CD14-positive monocyte (primary cell): Measurements from ENCODE around the gene SLC8A2. TPM values are rescaled to one million over a fixed set of nuclear protein-coding genes. Genes with fewer than 3 reads are reported as not detected.

Experiments
- DNase-seq, 3 donors: peaks; one replicate each; pipeline ENCODE4 v3.0.0-alpha.2; 2011 to 2022
- H2AFZ ChIP-seq: 2 replicates; pipeline ENCODE4 v1.6.0; 2012; ENCODE audit warnings: mild to moderate bottlenecking, low read depth, low read length, inconsistent platforms; ENCODE audit not compliant: insufficient read depth, poor library complexity, severe bottlenecking
- H3K27ac ChIP-seq, 2 donors: 1 replicate in 1 of 2; 2 replicates in 1 of 2; pipeline ENCODE4 v1.5.1; 2012 to 2013; ENCODE audit warnings: low read length in 2 of 2, control low read depth in 1 of 2, inconsistent platforms in 1 of 2, low read depth in 1 of 2, mild to moderate bottlenecking in 1 of 2
- H3K27me3 ChIP-seq, 2 donors: one replicate each; pipeline versions ENCODE4 v1.6.0 to v1.6.1; 2011 to 2013; ENCODE audit warnings: low read length in 2 of 2; ENCODE audit not compliant: control insufficient read depth in 2 of 2, insufficient read depth in 2 of 2
- H3K36me3 ChIP-seq, 2 donors: replicated peaks in 1 of 2; 1 replicate in 1 of 2; 2 replicates in 1 of 2; pipeline versions ENCODE4 v1.5.1 to v1.6.1; 2012 to 2013; ENCODE audit warnings: low read length in 2 of 2, control low read depth in 1 of 2, inconsistent platforms in 1 of 2, mild to moderate bottlenecking in 1 of 2; ENCODE audit not compliant: insufficient read depth in 2 of 2, control insufficient read depth in 1 of 2
- H3K4me1 ChIP-seq, 2 donors: 1 replicate in 1 of 2; 2 replicates in 1 of 2; pipeline versions ENCODE4 v1.5.1 to v1.6.1; 2012 to 2013; ENCODE audit warnings: low read length in 2 of 2, control low read depth in 1 of 2, inconsistent platforms in 1 of 2, mild to moderate bottlenecking in 1 of 2, moderate library complexity in 1 of 2; ENCODE audit not compliant: insufficient read depth in 2 of 2, control insufficient read depth in 1 of 2
- H3K4me2 ChIP-seq: replicated peaks from 2 replicates; pipeline ENCODE3; 2012; ENCODE audit warnings: low read length, moderate library complexity, mild to moderate bottlenecking; ENCODE audit not compliant: poor library complexity, severe bottlenecking; ENCODE audit errors: extremely low read depth
- H3K4me3 ChIP-seq, 3 experiments: fragments of 200-600 bp in 1 of 3; sonication (generic) in 1 of 3; replicated peaks in 1 of 3; 1 replicate in 2 of 3; 2 replicates in 1 of 3; pipeline ENCODE4 v1.5.1; 2011 to 2013; ENCODE audit warnings: low read length in 3 of 3, mild to moderate bottlenecking in 3 of 3, control low read depth in 2 of 3, low read depth in 2 of 3, inconsistent platforms in 1 of 3, moderate library complexity in 1 of 3
- H3K79me2 ChIP-seq: 2 replicates; pipeline ENCODE4 v1.6.0; 2012; ENCODE audit warnings: mild to moderate bottlenecking, control low read depth, inconsistent platforms, low read length, moderate library complexity; ENCODE audit not compliant: insufficient read depth
- H3K9ac ChIP-seq: 2 replicates; pipeline ENCODE4 v1.6.0; 2017; ENCODE audit warnings: low read length, mild to moderate bottlenecking; ENCODE audit not compliant: insufficient read depth, poor library complexity, severe bottlenecking
- H3K9me3 ChIP-seq, 2 donors: replicated peaks in 1 of 2; 1 replicate in 1 of 2; 2 replicates in 1 of 2; pipeline versions ENCODE4 v1.5.1 to v1.6.1; 2012 to 2013; ENCODE audit warnings: low read length in 2 of 2, control low read depth in 1 of 2; ENCODE audit not compliant: control insufficient read depth in 1 of 2, insufficient read depth in 1 of 2
- H4K20me1 ChIP-seq: 2 replicates; pipeline ENCODE4 v1.6.0; 2012; ENCODE audit warnings: mild to moderate bottlenecking, low read length, control low read depth, moderate library complexity; ENCODE audit not compliant: insufficient read depth
- H3K27ac Mint-ChIP-seq, 7 donors: one replicate each; pipeline ENCODE4 v1.8.0; 2020; ENCODE audit warnings: mild to moderate bottlenecking in 7 of 7, mixed read lengths in 7 of 7, moderate library complexity in 6 of 7, inconsistent platforms in 2 of 7
- H3K27me3 Mint-ChIP-seq, 3 donors: one replicate each; pipeline ENCODE4 v1.8.0; 2021 to 2022; ENCODE audit warnings: low read depth in 3 of 3, mild to moderate bottlenecking in 3 of 3, mixed read lengths in 3 of 3, moderate library complexity in 3 of 3, inconsistent platforms in 1 of 3
- H3K36me3 Mint-ChIP-seq, 2 donors: one replicate each; pipeline ENCODE4 v1.8.0; 2020; ENCODE audit warnings: mixed read lengths in 2 of 2, inconsistent platforms in 1 of 2, mild to moderate bottlenecking in 1 of 2
- H3K4me1 Mint-ChIP-seq: one replicate; pipeline ENCODE4 v1.8.0; 2020; ENCODE audit warnings: mild to moderate bottlenecking, mixed read lengths
- H3K4me3 Mint-ChIP-seq, 2 donors: one replicate each; pipeline ENCODE4 v1.8.0; 2020; ENCODE audit warnings: mild to moderate bottlenecking in 2 of 2, mixed read lengths in 2 of 2, moderate library complexity in 1 of 2
- H3K9me3 Mint-ChIP-seq, 7 donors: one replicate each; pipeline ENCODE4 v1.8.0; 2020 to 2022; ENCODE audit warnings: mixed read lengths in 7 of 7, mild to moderate bottlenecking in 6 of 7, moderate library complexity in 6 of 7, inconsistent platforms in 2 of 7
- WGBS: methylation state at CpG from one replicate; pipeline ENCODE4 v1.1.5; 2013; ENCODE audit warnings: missing lambda C conversion rate; ENCODE audit not compliant: insufficient coverage; 5-methylcytosine and 5-hydroxymethylcytosine counted together
- intact Hi-C, 2 donors: fragments of 100-400 bp; cut with micrococcal nuclease; formaldehyde crosslinking; loops; one replicate each; pipeline versions ENCODE4 v1.15.0 to v1.15.1; 2023
- polyA plus RNA-seq, 3 donors: library from polyadenylated mRNA; depleted of rRNA in 1 of 3; unstranded in 2 of 3; stranded (reverse) in 1 of 3; fragments of 300-500 nt in 2 of 3; fragments of >200 nt in 1 of 3; fragmentation: Illumina TruSeq in 2 of 3; gene quantifications; 1 replicate in 2 of 3; 2 replicates in 1 of 3; pipeline ENCODE4 v1.2.3, GENCODE V29; 2012 to 2021
- TF ChIP-seq, protein P1 (sequence below): fragments of 200-600 bp; IDR thresholded peaks from one replicate; pipeline ENCODE4 v1.8.0; 2022; ENCODE audit warnings: antibody characterized with exemption, mild to moderate bottlenecking

Gene SLC8A2
- polyA plus RNA-seq, 3 donors = not detected

DNA sequence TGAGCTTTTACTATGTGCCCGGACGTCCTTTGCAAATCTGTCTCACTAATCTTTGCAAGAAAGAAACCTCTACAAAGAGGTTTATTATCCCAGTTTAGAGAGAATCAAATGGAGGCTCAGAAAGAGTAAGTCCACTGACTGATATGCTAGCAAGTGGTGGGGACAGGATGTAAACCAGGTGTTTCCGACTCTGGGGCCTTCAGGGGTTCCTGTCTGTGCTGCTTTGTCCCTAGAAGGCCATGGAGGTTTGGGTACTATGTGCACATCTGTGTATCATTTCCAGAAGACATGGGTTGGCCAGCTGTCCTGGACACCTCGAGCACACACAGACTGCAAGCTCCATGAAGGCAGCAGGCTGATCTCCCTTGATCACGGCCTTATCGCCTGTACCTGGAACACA lies 13.5 kb upstream of the SLC8A2 start:
- peaks cover 27 to 30% of the 10 kb centered on the region in 2 donors for H3K36me3 Mint-ChIP-seq
- TF ChIP-seq, protein P1, sequence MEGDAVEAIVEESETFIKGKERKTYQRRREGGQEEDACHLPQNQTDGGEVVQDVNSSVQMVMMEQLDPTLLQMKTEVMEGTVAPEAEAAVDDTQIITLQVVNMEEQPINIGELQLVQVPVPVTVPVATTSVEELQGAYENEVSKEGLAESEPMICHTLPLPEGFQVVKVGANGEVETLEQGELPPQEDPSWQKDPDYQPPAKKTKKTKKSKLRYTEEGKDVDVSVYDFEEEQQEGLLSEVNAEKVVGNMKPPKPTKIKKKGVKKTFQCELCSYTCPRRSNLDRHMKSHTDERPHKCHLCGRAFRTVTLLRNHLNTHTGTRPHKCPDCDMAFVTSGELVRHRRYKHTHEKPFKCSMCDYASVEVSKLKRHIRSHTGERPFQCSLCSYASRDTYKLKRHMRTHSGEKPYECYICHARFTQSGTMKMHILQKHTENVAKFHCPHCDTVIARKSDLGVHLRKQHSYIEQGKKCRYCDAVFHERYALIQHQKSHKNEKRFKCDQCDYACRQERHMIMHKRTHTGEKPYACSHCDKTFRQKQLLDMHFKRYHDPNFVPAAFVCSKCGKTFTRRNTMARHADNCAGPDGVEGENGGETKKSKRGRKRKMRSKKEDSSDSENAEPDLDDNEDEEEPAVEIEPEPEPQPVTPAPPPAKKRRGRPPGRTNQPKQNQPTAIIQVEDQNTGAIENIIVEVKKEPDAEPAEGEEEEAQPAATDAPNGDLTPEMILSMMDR = no peak

DNA sequence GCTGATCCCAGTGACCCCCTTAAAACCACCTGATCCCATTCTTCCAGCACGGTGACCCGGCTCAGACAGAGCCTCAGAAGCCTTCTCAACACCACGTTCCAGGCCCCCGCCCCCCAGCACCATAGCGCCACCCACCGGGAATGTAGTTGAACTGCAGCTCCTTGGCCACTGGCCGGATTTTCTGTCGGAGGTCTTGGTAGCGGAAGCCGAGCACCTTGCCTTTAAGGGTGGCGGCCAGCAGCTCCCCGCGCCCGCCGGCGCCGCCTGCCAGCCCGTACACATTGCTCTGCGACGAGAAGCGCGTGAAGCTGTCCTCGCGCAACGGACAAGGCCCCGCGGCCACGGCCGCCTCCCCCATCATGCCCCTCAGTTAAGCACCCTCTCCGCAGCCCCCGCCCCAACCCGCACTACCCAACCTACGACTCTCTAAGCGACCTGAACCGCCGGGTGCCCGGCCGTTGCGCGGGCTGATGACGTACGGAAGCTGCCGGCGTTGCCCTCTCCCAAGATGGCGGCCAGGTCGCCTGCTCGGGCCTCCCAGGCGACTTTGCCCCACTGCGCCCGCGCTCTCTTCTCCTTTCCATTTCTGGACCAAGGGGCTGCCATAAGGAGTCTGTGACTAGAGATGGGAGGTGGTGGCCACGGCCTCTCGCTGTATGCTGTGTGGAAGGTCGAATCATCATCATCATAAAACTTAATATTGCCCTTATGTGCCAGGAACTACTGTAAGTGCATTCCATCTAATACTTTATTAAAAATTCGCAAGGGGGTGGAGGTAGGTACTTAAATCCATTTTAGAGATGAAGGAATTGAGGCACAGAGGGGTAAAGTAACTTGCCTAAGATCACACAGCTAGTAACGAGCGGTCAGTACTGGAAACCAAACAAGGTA lies 12.4 kb upstream of the SLC8A2 start, which contains the start of gene KPTN:
Gene KPTN, minus strand, starts transcription at position 420 of the 891 bp plus-strand sequence. Its CDS starts 59 bp downstream, at position 361.
- H3K27ac ChIP-seq = peak within 1 kb of the TSS; percentile 31 to 96
- H3K4me1 Mint-ChIP-seq = peaks cover 35% of the 10 kb centered on the region
- TF ChIP-seq, protein P1 = peak; percentile 93
- DNase-seq = peak; percentile 89 to 93 (median 92)
- no peaks in the 10 kb centered on the region for H3K79me2 ChIP-seq
- H4K20me1 ChIP-seq = no peaks in the 10 kb centered on the region
- no peaks in the 10 kb centered on the region for H3K9me3 ChIP-seq
- peaks cover 8 to 12% of the 10 kb centered on the region in 2 donors for H3K36me3 ChIP-seq
- H3K4me2 ChIP-seq = peak within 1 kb of the TSS; percentile 86
- H3K4me3 Mint-ChIP-seq = peak within 1 kb of the TSS; percentile 86 to 95
- H3K27ac Mint-ChIP-seq = peak within 1 kb of the TSS; percentile 95 to 100 (median 99)
- peaks cover 6 to 8% (median 6%) of the 10 kb centered on the region in 3 donors for H3K27me3 Mint-ChIP-seq
- peaks cover 0 to 3% (median 0%) of the 10 kb centered on the region in 7 donors for H3K9me3 Mint-ChIP-seq
- H3K4me3 ChIP-seq = peak within 1 kb of the TSS; percentile 59 to 89 (median 88)
- H2AFZ ChIP-seq = peak within 1 kb of the TSS; percentile 89
- peak within 1 kb of the TSS; percentile 83 for H3K9ac ChIP-seq
- peaks cover 14 to 20% of the 10 kb centered on the region in 2 donors for H3K4me1 ChIP-seq
- intact Hi-C loops = loop anchor here (2.0 to 5.0 kb wide), 3 partner anchors 31 to 212 kb away; partner anchors contain the start of genes NAPA (in 2 of the 2) and INAFM1 (in 1 of the 2)
- H3K27me3 ChIP-seq = no peaks in the 10 kb centered on the region
- 2% methylated on average over 46 of the region's 57 CpGs for WGBS
- H3K36me3 Mint-ChIP-seq = peaks cover 16 to 19% of the 10 kb centered on the region in 2 donors

More for the DNA sequence above, 13.5 kb upstream of the SLC8A2 start:
- Histone ChIP-seq H3K9me3 (no peaks in the 10 kb centered on the region), H3K4me3 (no peak overlapping the region), H3K27ac (no peak overlapping the region), H2AFZ (no peak overlapping the region), H3K36me3 (peaks cover 20 to 23% of the 10 kb centered on the region in 2 donors), H3K9ac (no peak overlapping the region), H3K79me2 (no peaks in the 10 kb centered on the region), H4K20me1 (no peaks in the 10 kb centered on the region), H3K4me1 (peaks cover 14 to 20% of the 10 kb centered on the region in 2 donors), H3K4me2 (no peak overlapping the region), H3K27me3 (no peaks in the 10 kb centered on the region)
- intact Hi-C loops = loop anchor here in 1 of 2 donors (2.0 kb wide), 1 partner anchor 30 kb away; the partner anchor contains the start of gene NAPA
- 64% methylated on average over 4 of the region's 6 CpGs for WGBS
- peaks cover 0 to 3% (median 0%) of the 10 kb centered on the region in 7 donors for H3K9me3 Mint-ChIP-seq
- H3K4me1 Mint-ChIP-seq = peaks cover 32% of the 10 kb centered on the region
- no peak for DNase-seq
- H3K27me3 Mint-ChIP-seq = peaks cover 3 to 5% (median 5%) of the 10 kb centered on the region in 3 donors
- H3K27ac Mint-ChIP-seq = peak overlapping the region in 3 of 7 donors; percentile 1 to 45 (median 18)
- no peak overlapping the region for H3K4me3 Mint-ChIP-seq
